ENCODE measurements around the gene CTCF.

DNA sequence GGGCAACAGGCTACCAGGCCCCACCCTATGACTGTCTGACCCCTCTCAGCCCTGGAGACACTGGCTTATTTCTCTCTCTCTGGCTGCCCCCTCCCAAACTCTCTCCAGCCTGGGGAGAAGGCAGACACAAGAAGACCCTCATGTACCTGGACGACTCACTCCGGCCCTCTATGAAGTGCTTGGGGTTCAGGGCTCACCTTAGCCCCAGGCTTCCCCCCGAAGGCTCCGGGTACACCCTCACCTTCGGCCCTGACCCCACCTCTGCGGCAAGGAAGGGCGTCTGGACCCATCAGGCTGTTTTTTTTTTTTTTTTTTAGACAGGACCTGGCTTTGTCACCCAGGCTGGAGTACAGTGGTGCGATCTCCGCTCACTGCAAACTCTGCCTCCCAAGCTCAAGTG is 81.7 kb downstream of the CTCF start:
- TF ChIP-seq, protein P1, sequence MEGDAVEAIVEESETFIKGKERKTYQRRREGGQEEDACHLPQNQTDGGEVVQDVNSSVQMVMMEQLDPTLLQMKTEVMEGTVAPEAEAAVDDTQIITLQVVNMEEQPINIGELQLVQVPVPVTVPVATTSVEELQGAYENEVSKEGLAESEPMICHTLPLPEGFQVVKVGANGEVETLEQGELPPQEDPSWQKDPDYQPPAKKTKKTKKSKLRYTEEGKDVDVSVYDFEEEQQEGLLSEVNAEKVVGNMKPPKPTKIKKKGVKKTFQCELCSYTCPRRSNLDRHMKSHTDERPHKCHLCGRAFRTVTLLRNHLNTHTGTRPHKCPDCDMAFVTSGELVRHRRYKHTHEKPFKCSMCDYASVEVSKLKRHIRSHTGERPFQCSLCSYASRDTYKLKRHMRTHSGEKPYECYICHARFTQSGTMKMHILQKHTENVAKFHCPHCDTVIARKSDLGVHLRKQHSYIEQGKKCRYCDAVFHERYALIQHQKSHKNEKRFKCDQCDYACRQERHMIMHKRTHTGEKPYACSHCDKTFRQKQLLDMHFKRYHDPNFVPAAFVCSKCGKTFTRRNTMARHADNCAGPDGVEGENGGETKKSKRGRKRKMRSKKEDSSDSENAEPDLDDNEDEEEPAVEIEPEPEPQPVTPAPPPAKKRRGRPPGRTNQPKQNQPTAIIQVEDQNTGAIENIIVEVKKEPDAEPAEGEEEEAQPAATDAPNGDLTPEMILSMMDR (IDR thresholded peaks at IDR 0.05; ENCODE audit: poor library complexity) = no peak
- no peak for TF ChIP-seq EZH2phosphoT487 (IDR thresholded peaks at IDR 0.05; ENCODE audit: low read depth, severe bottlenecking, unreplicated experiment)
